ENCODE results near the gene LATS1. TPM values are rescaled to one million over a fixed set of nuclear protein-coding genes. Genes with fewer than 3 reads are reported as not detected.

Gene LATS1
- total and polyA plus RNA-seq, 3 donors from 2014 or later: 17.4 to 38.7 (median 35.0) TPM

DNA sequence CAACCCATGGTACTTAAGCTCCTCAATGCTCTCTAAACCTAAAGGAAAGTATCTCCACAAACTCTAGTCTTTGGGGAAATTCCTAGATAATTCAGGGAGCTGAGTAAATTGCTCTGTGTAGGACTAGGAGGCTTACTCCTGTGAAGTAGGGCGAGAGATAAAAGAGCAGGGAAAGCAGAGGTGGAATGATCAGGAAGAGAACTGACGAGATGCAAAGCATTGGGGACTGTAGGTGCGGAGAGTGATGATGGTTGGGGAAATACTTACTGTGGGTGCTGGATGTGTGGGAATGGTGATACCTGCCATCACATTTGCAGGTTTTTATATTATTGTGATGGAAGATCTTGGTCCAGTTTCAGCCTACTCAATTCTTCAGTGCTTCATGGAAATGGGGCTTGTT is 1.6 kb upstream of the LATS1 start:
- no peak for TF ChIP-seq POLR2A (IDR thresholded peaks at IDR 0.05)
- TF ChIP-seq CTCF (IDR thresholded peaks at IDR 0.05): no peak
- intact Hi-C loops (cut with DNase I; ENCODE audit: low total_unique reads): no loop called here

DNA sequence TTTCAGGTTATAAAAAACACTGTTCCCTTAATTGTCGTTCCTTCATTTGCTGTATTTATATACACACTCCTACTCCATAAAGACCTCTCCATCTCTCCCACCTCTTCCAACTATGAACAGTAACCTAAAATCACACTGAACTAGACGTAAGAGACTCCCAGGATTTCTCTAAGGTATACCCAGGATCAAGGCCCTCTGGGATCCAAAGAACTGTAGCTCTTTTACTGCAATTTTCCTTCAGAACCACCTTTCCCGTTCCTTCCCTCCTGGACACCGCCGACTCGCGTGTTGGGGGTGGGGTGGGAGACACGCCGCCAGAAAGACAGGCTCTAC is 680 bp downstream of the LATS1 start:
- Histone ChIP-seq H3K36me3 (ENCODE audit: low read depth, missing control alignments) (no peaks in the 10 kb centered on the region), H3K27ac (peak overlapping the region; percentile 95 to 99), H3K4me3 (peak overlapping the region; percentile 88 to 99), H3K27me3 (no peaks in the 10 kb centered on the region), H3K9me3 (no peaks in the 10 kb centered on the region), H3K4me1 (peaks cover 13% of the 10 kb centered on the region)
- TF ChIP-seq CTCF (IDR thresholded peaks at IDR 0.05) (no peak), POLR2A (IDR thresholded peaks at IDR 0.05) (no peak)
- WGBS, 2 donors: 0 to 2% methylated on average over 9 of the region's 9 CpGs
- DNase-seq: no peak
- intact Hi-C loops (cut with DNase I; ENCODE audit: low total_unique reads): no loop called here

More for the DNA sequence above, 1.6 kb upstream of the LATS1 start:
- H3K27ac ChIP-seq: no peak overlapping the region
- WGBS, 2 donors: 79 to 88% methylated on average over 3 of the region's 3 CpGs
- no peak overlapping the region for H3K4me3 ChIP-seq
- DNase-seq: no peak
- peaks cover 13% of the 10 kb centered on the region for H3K4me1 ChIP-seq
- H3K9me3 ChIP-seq: no peaks in the 10 kb centered on the region
- H3K27me3 ChIP-seq: no peaks in the 10 kb centered on the region
- no peaks in the 10 kb centered on the region for H3K36me3 ChIP-seq (ENCODE audit: low read depth, missing control alignments)

- TF ChIP-seq POLR2A (IDR thresholded peaks at IDR 0.05): no peak
- no peak for TF ChIP-seq CTCF (IDR thresholded peaks at IDR 0.05)
- Histone ChIP-seq H3K4me1 (peaks cover 13% of the 10 kb centered on the region), H3K4me3 (peak overlapping the region in 1 of 2 donors; percentile 88), H3K9me3 (no peaks in the 10 kb centered on the region), H3K27ac (peak overlapping the region in 1 of 2 donors; percentile 95), H3K36me3 (ENCODE audit: low read depth, missing control alignments) (no peaks in the 10 kb centered on the region), H3K27me3 (no peaks in the 10 kb centered on the region)
- no peak for DNase-seq
- intact Hi-C loops (cut with DNase I; ENCODE audit: low total_unique reads): no loop called here
- 20 to 21% methylated on average over 8 of the region's 8 CpGs for WGBS, 2 donors
Measured at GRCh38 chr6:149716181-149716963, 1.5 kb downstream of the LATS1 start.

DNA sequence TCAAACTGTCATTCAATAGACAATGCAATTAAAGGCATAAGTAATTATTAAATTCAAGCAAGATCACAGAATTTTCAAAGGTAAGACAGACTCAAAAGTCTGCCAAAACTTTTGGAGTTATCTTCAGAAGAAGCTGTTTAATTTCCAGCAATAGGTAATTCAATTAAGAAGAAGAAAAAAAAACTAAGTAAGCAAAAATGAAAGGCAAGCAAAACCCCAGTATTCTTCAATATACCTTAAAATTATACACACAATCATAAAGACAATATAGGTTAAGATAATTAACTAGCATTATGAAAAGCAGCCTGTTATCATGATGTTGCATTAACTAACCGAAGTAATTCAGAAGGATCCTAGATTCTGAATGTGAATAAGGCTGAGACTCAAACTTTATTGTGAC is 3.5 kb downstream of the LATS1 start:
- no peaks in the 10 kb centered on the region for H3K27me3 ChIP-seq
- no peaks in the 10 kb centered on the region for H3K9me3 ChIP-seq
- no peaks in the 10 kb centered on the region for H3K36me3 ChIP-seq (ENCODE audit: low read depth, missing control alignments)
- no peak overlapping the region for H3K4me3 ChIP-seq
- WGBS, 2 donors: 81 to 86% methylated on average over 1 of the region's 1 CpG
- TF ChIP-seq POLR2A (IDR thresholded peaks at IDR 0.05) (no peak), CTCF (IDR thresholded peaks at IDR 0.05) (no peak)
- DNase-seq: no peak
- no peak overlapping the region for H3K27ac ChIP-seq
- peaks cover 16% of the 10 kb centered on the region for H3K4me1 ChIP-seq
- intact Hi-C loops (cut with DNase I; ENCODE audit: low total_unique reads): no loop called here

DNA sequence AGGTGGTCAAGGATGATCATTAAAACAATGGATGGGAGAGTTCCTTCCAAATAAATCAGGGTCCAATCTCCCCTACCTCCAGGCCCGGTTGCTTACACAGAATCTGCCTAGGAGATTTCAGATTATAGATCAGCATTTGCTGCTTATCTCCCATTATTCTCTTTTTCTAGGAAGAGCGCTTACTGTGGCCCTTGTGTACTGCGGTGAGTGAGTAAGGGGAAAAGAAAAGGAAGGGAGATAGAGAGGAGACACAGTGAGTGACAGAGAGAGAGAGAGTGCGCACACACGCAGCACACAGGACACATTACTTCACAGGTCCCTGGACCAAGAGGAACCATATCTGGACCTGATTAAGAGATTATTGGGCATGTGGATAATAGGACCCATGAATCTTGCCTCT is 6.2 kb downstream of the LATS1 start:
- no peaks in the 10 kb centered on the region for H3K27me3 ChIP-seq
- intact Hi-C loops (cut with DNase I; ENCODE audit: low total_unique reads): no loop called here
- H3K9me3 ChIP-seq: no peaks in the 10 kb centered on the region
- no peak for TF ChIP-seq POLR2A (IDR thresholded peaks at IDR 0.05)
- TF ChIP-seq CTCF (IDR thresholded peaks at IDR 0.05): no peak
- H3K4me1 ChIP-seq: peaks cover 25% of the 10 kb centered on the region
- WGBS, 2 donors: 93 to 98% methylated on average over 5 of the region's 5 CpGs
- no peak for DNase-seq
- no peaks in the 10 kb centered on the region for H3K36me3 ChIP-seq (ENCODE audit: low read depth, missing control alignments)
- no peak overlapping the region for H3K4me3 ChIP-seq
- no peak overlapping the region for H3K27ac ChIP-seq

Data from testis (tissue), 3 donors.